ENCODE measurements around the gene CDC6.
"Not testable (repeated sequence)": the region's sequence is repeated elsewhere in the genome, so short reads cannot be mapped to it uniquely, and the experiment has no call there.

The CDC6 gene

GRCh38 chr17:40287159-40287493 is 553 bp upstream of the CDC6 start:
- DNase-seq (ENCODE audit: low read depth) = no peak

GRCh38 chr17:40290629-40291280 is 3.1 kb downstream of the CDC6 start:
- DNase-seq (ENCODE audit: low read depth) = peak; percentile 87

GRCh38 chr17:40291281-40291664 is 3.6 kb downstream of the CDC6 start:
- DNase-seq (ENCODE audit: low read depth) = no peak

GRCh38 chr17:40293363-40293762 is 5.7 kb downstream of the CDC6 start:
- DNase-seq (ENCODE audit: low read depth) = peak; percentile 49

- no peak for DNase-seq (ENCODE audit: low read depth)
Measured at GRCh38 chr17:40295488-40296436, 8.1 kb downstream of the CDC6 start.

GRCh38 chr17:40297511-40297910 is 9.8 kb downstream of the CDC6 start:
- DNase-seq (ENCODE audit: low read depth) = no peak

GRCh38 chr17:40298726-40299125 is 11.0 kb downstream of the CDC6 start:
- DNase-seq (ENCODE audit: low read depth) = no peak

- not testable (repeated sequence) for DNase-seq (ENCODE audit: low read depth)
Measured at GRCh38 chr17:40299159-40299757, 11.6 kb downstream of the CDC6 start.

- no peak for DNase-seq (ENCODE audit: low read depth)
Measured at GRCh38 chr17:40301315-40301714, 13.6 kb downstream of the CDC6 start.

- no peak for DNase-seq (ENCODE audit: low read depth)
Measured at GRCh38 chr17:40303009-40303657, 15.5 kb downstream of the CDC6 start.

GRCh38 chr17:40303708-40304551 is 16.3 kb downstream of the CDC6 start:
- DNase-seq (ENCODE audit: low read depth) = no peak

GRCh38 chr17:40304552-40304863 is 16.8 kb downstream of the CDC6 start:
- DNase-seq (ENCODE audit: low read depth) = peak; percentile 78

GRCh38 chr17:40304866-40305265 is 17.2 kb downstream of the CDC6 start:
- DNase-seq (ENCODE audit: low read depth) = not testable (repeated sequence)

- no peak for DNase-seq (ENCODE audit: low read depth)
Measured at GRCh38 chr17:40306395-40306794, 18.7 kb downstream of the CDC6 start.

- DNase-seq (ENCODE audit: low read depth) = no peak
Measured at GRCh38 chr17:40307001-40307730, 19.5 kb downstream of the CDC6 start.

GRCh38 chr17:40307740-40308239 is 20.1 kb downstream of the CDC6 start:
- DNase-seq (ENCODE audit: low read depth) = no peak

GRCh38 chr17:40309031-40309948 is 21.6 kb downstream of the CDC6 start, which contains the start of gene RARA:
TSS of gene RARA (plus strand) at chr17:40309180. CDS start at chr17:40331219, 22,039 bp downstream.
- no peak for DNase-seq (ENCODE audit: low read depth)

GRCh38 chr17:40309949-40310510 is 22.4 kb downstream of the CDC6 start:
- no peak for DNase-seq (ENCODE audit: low read depth)

- DNase-seq (ENCODE audit: low read depth) = no peak
Measured at GRCh38 chr17:40310882-40311391, 23.3 kb downstream of the CDC6 start.

Measured in stromal cell of bone marrow (primary cell).